ENCODE data around the gene HIGD2A.

- no peak for TF ChIP-seq HNRNPH1 (optimal IDR thresholded peaks at IDR 0.05; ENCODE audit: low read depth, low read length)
- no peak for TF ChIP-seq RFX5 (IDR thresholded peaks at IDR 0.05; ENCODE audit: low read depth, low read length)
- TF ChIP-seq, protein P1, sequence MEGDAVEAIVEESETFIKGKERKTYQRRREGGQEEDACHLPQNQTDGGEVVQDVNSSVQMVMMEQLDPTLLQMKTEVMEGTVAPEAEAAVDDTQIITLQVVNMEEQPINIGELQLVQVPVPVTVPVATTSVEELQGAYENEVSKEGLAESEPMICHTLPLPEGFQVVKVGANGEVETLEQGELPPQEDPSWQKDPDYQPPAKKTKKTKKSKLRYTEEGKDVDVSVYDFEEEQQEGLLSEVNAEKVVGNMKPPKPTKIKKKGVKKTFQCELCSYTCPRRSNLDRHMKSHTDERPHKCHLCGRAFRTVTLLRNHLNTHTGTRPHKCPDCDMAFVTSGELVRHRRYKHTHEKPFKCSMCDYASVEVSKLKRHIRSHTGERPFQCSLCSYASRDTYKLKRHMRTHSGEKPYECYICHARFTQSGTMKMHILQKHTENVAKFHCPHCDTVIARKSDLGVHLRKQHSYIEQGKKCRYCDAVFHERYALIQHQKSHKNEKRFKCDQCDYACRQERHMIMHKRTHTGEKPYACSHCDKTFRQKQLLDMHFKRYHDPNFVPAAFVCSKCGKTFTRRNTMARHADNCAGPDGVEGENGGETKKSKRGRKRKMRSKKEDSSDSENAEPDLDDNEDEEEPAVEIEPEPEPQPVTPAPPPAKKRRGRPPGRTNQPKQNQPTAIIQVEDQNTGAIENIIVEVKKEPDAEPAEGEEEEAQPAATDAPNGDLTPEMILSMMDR (CRISPR knock-in tag; IDR thresholded peaks at IDR 0.05): no peak
- TF ChIP-seq ZNF274 (CRISPR knock-in tag; IDR thresholded peaks at IDR 0.05): no peak
- TF ChIP-seq ZNF263 (CRISPR knock-in tag; IDR thresholded peaks at IDR 0.05): no peak
- no peak for TF ChIP-seq NFIC (IDR thresholded peaks at IDR 0.05; ENCODE audit: low read length)
- no peak for TF ChIP-seq TARDBP (CRISPR knock-in tag; IDR thresholded peaks at IDR 0.05)
- no peak for TF ChIP-seq POLR2AphosphoS5 (IDR thresholded peaks at IDR 0.05; ENCODE audit: low read depth, low read length)
Measured at GRCh38 chr5:176394096-176394495, 5.5 kb downstream of the HIGD2A start.

All from HepG2 (cell line).